Bone marrow (tissue), 2 donors: ENCODE data around the gene TOR4A.

Experiments
- DNase-seq, 2 donors: peaks; one replicate each; lab custom pipeline; 2025; lab: John Stamatoyannopoulos, UW

TOR4A gene

DNA sequence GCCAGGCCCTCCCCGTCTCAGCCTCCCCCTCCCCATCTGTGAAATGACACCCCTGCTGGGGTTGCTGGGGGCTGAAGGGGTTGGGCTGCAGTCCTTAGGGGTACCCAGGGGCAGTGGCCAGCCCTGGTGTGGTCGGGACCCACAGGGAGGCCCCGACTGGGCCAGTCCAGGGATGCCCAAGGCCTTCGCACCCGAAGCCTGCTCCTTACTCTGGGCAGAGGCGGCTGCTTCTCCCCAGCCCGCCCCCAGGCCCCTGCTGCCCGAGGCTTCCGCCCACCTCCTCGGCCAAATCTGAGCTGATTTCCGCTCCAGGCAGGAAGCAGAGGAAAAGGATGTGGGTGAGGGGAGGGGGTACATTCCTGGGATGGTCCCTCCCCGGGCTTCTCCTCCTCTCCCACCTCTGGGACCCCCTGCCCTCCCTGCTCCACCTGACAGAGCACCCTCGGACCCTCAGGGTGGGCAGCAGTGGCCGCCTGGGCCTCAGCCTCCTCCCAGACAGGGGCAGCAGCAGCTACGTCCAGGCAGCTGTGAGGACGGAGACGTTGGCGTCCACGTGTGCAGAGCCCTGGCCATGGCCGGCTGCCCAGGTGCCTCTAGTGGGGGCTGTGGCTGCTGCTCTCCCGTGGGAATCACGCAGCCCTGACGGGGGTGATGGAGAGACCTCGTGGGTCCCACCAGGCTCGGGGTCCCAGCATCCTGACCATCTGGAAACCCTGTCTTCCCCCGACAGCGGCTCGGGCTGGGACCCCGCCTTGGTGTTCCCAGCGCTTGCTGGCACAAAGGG, 28.7 kb downstream of the TOR4A start:
- DNase-seq, result no peak

DNA sequence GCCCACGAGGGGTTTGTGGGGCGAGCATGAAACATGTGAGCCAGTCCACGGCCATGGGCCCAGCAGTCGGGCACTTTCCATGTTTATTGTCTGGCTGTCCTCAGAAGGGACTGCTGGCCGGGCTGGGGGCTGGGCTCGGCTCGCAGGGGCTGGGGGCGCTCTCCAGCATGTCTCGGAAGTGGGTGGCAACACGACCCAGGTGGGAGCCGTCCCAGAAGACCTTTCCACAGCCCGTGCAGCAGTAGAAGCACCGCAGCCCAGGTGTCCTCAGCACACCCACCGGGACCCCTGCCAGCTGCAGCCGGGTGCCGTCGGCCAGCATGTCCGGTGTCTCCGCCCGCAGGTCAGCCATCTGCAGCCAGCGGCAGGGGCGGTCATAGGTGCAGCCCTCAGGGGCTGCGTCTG, 29.3 kb downstream of the TOR4A start:
- no peak for DNase-seq

DNA sequence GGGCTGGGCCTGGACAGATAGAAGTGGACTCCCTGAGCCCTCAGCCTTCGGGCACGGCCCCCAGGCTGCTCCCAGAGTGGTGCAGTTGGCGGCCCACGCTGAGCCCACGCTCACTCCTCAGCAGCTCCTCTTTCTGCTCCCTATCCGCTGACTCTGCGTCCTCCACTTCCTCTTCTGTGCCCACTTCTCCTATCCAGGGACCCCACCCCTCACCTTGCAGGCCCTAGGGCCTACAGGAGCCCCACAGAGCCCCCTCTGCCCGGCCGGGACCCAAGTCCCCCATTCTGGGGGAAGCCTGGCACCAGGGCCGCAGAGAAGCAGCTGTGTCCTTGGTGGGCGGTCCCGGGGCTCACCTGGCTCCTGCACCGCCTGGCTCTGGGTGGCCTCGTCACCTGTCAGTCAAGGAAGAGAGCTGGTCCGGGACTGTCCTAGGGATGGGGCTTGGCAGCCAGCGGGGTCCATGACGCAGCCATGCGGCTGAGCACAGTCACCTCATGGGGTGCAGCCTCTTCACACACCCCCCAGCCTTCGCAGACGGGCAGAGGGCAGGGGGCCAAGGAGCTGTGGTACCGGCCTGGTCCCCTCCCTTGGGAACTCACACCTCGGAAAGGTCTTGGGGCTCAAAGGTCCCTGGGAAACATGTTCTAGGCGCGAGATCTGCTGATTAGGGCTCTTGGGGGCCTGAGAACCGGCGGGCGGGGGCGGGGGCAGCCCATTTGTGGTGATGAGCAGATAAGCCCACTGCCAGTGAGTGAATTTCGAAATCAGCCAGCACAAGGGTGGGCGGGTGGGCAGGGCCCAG, 29.9 kb downstream of the TOR4A start:
- DNase-seq, result peak in 1 of 2 donors; percentile 8

DNA sequence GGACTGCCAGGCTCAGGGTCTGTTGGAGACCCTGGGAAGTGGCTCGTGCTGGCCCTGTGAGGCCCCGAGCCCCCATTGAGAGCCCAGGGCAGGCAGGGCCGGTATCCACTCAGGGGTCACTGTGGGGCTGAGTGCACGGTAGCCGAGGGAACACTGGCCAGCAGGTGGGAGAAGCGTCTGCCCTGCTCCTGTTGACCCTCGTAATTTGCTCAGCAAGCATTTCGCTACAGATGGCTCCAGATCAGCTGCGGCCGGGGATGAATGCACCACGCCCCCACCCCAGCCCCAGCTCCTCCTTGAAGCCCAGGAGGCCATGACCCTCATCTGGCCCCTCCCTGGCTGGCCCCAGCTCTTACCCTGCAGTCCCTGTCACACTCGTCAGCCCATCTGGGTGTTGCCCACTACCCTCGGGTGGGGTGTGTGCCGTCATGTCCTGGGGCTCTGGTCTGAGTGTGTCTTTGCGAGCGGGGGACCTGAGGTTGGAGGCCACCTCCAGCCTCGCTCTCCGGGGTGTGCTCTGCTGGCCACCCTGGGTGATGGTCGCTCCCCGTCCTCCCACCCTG, 30.6 kb downstream of the TOR4A start:
- no peak for DNase-seq

DNA sequence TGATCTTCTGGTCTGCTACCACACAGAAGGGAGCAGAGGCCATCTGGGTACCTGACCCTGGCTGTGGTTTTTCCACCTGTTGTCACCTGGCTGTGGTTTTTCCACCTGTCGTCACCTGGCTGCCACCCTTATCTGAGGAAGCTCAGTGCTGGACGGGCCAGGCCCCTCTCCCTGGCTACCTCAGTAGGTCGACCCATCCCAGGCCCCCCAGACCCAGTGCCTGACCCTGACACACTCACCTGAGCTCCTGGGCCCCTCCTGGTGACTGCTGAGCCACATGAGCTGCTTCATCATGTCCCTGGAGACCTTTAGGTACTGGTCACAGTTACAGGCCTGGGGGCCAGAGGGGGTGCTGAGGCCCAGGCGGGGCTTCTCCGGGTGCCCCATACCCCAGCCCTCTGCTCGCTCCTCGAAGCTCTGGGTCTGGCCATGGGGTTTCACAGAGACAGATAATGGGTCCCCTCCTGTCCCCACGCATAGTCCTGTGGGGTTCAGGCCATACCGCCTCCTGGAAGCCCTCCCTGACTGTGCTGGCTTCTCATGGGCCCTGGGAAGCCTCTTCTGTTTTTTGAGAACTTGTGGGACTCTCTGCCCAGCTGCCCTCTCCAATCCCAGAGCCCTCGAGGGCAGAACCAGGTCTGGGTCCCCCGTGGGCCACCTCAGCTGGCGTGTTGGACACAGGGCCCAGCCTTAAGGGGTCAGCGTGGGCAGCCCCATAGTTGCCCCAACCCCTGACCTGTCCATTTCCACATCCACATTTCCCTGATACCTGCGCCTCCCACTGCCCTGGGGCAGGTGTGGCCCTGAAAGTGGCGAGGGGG, 32.1 kb downstream of the TOR4A start:
- no peak for DNase-seq

DNA sequence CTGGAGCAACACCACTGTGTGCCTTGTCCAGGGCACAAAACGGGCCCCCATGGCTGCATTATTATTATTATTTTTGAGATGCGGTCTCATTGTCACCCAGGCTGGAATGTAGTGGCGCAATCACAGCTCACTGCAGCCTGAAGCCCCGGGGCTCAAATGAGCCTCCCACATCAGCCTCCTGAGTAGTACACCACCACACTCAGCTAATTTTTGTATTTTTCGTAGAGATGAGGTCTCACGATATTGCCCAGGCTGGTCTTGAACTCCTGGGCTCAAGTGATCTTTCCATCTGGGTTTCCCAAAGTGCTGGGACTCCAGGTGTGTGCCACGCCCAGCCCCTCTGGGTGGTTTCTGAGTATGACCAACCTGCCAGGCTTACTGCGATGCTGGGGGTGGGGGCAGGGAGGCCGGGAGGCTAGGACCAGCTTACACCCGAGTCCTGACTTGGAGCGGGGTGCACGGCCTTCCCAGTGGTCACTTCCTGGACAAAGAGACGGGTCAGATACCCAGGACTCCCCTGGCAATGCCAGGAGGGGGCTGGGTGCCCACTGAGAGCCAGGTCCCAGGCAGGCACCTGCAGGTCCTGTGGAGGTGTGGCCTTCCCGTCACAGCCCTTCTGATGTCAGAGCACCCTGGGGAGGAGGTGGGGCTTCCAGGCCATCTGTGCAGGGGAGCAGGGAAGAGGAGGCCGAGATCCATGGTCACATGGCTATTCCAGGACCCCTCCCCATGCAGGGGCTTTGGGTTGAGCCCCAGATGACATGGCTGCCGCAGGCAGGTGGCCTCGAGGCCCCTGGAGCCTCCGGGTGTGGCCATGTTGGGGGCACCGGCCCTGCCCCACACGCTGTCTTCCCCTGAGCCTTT, 32.9 kb downstream of the TOR4A start:
- no peak for DNase-seq

DNA sequence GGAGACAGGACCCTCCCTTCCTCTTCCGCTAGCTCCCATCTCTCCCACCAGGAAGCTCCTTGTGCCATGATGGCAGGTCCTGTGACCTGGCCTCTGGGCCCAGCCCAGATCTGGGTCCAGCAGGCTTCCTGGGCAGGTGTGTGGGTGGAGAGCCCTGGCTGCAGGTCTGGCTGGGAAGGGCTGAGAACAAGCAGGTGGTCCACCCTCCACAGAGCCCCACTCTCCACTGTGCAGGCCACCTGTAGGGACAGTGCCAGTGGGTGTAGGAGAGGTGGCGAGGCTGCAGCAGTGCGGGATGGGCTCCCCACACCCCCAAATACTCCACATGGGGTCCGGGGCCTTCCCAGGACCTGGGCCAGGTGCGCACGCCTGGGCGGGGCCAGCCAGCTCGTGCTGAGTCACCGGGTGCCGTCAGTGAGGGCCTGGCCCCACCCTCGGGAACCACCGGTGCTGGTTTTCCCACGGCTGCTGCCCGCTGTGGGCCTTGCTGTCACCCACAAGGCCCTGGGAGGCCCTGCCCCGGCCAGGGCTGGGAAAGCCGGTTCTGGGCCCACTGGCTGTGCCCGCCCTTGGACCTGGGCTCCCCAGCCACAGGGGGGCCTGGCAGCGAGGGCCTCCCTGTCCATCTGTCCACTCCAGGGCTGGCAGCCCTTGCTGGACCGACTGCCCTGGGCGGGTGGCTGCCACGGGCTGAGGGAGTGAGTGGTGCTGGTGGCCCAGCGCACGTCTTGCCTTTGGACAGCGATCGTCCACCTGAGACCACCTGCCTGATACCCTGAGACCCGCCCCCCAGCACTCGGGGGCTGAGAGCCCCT, 33.9 kb downstream of the TOR4A start:
- DNase-seq, result no peak

DNA sequence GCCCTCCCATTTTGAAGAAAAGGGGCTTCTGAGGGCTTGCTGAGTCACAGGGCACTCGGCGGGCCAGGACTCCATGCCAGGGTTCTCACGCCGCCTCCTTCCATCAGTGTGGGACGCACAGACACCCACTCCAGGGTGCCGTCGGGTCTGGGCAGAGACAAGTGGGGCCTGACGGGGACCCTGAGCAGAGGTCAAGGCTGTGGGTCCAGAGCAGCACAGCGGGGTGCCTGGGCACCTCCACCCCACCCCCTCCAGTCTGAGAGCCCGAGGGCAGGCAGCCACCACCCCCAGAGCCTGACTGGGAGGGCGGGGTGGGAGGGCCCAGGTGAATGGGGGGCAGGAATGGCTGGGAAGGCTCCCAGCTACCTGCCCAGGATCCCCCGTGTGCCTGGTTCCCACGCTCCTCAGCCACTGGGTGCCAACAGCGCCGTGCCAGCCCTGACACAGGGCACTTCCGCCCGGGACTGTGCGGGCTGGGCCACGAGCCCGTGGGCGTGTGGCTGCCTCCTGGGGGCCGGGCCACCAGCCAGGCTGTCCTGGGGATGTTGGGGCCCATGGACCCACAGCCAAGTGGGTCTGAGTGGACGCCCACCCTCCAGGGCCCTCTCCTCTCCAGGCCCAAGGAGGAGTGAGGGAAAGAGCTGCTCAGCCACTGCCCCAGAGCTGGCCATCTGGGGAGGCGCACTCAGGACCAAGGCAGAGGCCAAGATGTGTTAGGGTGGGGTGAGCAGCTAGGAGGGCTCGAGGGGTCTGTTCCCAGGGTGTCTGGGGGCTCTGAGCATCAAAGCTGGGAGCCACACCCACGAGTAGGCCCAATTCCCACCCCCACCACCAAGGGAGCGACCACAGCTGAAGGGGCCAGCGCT, 34.7 kb downstream of the TOR4A start:
- no peak for DNase-seq

DNA sequence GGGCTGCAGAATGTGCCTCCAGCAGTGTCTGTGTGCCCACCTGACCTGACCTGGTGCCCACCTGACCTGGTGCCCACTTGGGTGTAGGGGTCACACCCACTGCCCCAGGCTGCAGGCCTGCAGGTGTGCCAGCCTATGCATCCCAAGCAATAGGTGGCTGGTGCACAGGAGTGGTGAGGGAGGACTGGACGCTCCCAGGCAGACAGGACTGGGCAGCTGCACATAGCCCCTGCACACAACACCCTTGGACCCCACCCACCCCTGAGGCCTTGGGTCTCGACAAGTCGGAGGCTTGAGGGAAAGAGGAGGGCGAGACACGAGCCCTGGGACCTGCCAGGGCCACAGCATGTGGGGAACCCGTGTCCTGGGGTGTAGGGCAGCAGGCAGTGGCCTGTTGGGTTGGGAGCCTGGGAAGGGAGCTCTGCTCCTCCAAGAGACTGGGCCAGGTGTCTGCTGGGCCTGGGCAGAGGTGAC, 35.4 kb downstream of the TOR4A start:
- no peak for DNase-seq

DNA sequence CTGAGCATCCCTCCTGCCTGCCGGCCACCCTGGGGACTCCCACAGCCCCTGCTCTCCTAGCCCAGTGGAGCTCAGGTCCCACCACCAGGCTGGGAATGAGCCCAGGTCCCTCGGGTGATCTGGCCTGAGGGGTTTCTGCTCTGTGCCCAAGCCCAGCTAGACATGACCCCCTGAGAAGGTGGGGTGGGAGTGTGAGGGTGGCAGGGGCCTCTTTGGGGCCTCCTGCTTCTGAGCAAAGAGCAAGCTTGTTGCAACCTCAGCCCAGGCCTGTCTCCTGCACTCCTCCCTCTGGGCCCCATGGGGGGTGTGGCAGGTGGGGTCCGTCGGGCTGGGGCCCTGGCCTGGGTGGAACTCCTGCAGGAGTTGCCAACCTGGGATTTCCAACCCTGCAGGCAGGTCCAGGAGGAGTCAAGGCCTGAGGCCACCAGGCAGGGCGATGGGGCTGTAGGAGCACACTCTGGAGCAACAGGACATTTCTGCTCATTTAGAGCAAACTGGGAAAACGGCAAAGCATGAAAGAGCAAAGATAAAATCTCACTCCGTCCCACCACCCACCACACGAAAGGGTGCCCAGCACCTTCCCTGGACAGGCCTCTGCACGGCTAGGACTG, 35.9 kb downstream of the TOR4A start:
- DNase-seq, result no peak

DNA sequence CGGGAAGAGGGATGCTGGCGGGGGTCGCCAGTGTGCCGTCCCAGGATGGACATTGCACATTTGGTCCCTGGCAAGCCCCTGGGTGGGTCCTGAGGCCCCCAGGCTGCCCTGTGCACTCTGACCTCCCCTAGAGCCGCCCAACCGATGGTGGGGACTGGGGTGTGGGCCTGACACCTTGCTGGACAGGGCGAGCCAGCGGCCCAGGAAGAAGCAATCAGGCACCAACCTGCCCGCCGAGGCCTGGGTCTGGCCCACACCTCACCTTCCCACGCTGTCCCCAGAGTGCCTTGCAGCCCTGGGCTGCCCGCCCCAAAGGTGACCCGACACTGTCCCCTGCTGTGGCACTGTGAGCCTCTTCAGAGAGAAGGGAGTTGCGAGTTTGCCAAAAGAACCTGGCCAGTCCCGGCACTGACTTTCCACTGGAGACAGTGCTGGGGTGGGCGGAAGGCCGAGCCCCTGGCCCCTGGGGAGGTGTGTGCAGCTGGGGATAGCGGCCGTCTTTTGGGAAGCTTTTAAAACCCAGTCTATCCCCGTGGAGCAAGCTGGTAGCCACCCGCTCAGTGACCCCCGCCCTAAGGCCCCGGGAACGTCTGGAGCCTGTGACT, 36.5 kb downstream of the TOR4A start:
- DNase-seq, result no peak

DNA sequence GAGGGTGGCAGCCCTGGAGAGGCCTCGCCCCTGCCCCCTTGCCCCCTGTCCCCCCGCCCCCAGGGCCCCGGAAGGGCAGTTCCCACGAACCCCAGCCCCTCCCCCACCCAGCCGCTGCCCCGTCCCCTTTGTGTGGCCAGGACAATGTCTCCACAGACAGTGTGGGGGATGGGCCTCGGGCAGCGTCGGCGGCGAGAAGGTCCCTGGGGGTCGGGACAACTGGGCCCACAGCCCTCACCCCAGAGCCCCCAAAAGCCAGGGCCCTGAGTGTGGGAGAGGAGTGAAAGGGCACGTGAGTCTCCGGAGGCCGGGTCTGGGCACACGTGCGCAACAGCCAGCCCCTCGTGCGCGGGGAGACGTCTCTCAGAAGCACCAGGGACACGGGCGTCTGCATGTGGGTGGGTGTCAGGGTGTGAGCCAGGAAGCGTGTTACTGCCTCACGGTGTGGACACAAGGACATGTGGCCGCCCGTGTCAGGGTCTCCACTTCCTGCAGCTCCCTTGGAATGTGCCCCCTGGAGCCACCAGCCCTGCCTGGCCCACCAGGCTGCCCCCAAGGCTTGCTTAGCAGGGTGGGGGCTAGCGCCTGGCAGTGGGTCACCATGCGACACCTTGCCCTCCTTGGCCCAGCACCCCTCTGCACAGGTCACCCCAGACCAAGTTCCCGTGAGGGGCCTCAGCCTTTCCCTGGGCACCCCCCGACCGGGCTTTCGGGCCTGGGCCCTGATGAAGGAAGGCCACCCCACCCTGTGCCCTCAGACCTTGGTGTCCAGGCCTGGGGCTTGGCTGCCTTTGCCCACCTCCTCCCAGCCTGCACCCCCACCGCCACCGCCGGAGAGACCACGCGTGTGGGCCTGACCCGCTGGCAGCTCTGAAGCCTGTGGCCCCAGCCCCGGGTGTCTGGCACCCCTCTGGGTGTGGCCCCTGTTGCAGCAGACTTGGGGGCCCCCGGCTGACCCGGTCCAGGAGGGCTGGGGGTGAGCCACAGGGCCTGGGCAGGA, 37.3 kb downstream of the TOR4A start:
- DNase-seq, result no peak

DNA sequence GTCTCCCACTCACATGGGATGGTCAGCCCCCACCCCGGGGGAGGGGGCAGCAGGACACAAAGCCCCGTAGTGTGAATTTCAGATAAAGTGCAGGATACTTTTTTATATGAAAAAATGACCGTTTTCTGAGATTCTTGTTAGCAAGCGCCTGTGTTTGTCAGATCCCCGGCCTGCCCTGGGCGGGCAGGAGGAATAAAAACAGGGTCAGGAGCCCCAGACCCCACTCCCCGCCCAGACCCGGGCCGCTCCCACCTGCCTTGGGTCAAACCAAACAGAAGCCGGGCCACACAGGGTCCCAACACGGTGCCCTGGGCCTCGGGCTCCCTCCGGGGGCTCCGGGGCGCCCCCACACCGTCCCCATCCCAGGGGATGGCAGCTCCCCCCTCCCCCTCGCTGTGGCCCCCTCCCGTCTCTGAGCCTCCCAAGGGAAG, 38.1 kb downstream of the TOR4A start:
- DNase-seq, result no peak

DNA sequence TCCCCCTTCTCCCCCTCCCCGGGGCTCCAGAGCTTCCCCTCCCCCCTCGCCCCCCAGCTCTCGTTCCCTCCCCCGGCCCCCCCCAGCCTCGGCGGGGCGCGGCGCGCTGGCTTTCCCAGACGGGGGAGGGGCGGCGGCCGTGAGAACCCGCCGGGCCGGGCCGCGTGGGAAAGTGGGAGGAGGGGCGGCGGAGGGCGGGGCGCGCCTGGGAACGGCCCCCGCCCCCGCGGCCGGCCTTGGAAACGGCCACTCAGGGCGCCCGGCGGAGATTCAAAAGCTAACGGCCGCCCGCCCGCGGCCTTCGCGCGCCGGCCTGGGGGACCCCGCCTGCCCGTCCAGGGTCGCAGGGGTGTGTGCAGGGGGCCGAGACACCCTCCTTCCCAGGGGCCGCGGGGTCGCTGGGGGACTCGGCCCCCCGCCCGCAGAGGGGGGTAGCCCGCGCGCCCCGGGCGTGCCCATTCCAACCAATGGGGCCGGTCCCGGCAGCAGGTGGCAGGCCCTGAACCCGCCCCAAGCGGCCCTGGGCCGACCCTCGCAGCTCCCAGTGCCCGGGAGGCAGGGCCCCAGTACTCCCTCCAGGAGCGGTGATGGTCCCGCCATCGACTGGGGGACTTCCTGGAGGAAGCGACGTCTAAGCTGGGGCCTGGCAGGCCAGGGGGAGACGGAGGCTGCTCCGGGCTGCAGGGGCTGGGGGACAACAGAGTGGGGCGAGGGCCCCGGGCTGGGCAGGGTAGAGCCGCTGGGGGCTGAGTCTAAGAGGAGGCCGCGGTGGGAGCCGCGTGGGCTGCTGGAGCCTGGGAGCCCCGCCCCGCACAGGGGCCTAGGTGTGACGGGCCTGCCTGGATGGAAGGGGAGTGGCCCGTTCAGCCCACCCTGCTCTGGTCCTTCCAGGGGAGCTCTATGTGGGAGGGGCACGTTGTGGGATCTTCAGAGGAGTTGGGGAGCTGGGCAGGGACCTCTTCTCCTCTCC, 38.8 kb downstream of the TOR4A start:
- peak in 1 of 2 donors; percentile 11 for DNase-seq

DNA sequence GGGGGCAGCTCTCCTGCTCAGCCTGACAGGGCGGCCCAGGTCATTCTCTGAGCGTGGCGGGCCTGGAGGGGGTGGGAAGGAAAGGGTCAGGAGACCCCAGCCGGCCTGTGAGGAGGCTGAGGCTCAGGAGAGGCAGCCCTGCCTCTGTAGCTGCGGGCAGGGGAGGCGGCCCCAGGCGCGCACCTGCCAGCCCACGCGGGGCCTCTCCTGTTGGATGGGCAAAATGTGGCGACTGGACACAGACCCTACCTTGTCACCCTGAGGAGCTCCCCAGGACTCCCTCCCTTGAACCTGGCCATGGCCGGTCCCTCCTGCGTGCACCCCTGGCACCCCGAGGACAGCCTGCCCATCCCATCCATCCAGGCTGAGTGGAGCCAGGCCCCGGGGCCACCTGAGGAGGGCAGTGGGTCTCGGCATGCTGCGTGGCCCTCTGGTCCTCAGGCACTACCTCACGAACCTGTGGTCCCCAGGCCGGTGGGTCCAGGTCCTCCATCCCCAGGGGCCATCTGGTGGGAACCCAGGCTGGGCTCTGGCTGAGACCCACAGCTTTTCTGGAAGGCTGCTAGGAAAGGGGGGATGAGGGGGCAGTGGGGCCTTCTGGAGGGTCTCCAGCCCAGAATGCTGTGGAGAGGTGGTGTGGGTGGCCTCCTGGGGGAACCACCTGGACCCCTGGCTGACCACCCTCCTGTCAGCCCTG, 39.6 kb downstream of the TOR4A start:
- DNase-seq, result no peak
